Prostate gland (tissue), 2 donors: Measurements from ENCODE around the gene TOMM7.

Experiments used
- CTCF ChIP-seq, 4 experiments: fragments of 200-600 bp in 2 of 4; fragments of 450-650 bp in 2 of 4; sonication (generic) in 2 of 4; IDR thresholded peaks; 1 replicate in 3 of 4; 2 replicates in 1 of 4; pipeline ENCODE4 v1.5.1; 2016 to 2019; ENCODE audit warnings: antibody characterized with exemption in 4 of 4, mild to moderate bottlenecking in 2 of 4, moderate library complexity in 2 of 4
- POLR2A ChIP-seq: fragments of 450-650 bp; IDR thresholded peaks from one replicate; pipeline ENCODE4 v1.6.1; 2016; ENCODE audit warnings: antibody characterized with exemption, mild to moderate bottlenecking

- TF ChIP-seq POLR2A (no peak), CTCF (IDR thresholded peaks at IDR 0.05) (no peak)
Measured at GRCh38 chr7:22812353-22812752, 10.3 kb downstream of the TOMM7 start.
